Endothelial cell of umbilical vein (primary cell): Measurements from ENCODE around the gene FBXO27. TPM values are rescaled to one million over a fixed set of nuclear protein-coding genes. Genes with fewer than 3 reads are reported as not detected.

Experiments
- BruUV-seq: library from RNA; stranded (reverse); fragments of 400-500 nt; replicated peaks from 2 replicates; lab custom pipeline; 2021; lab: Mats Ljungman, UMichigan
- CTCF ChIA-PET: fragments of 300-600, 350-600 bp; sonication (Branson Sonifier 250); formaldehyde crosslinking; loops from one replicate; lab custom pipeline; 2021; ENCODE audit warnings: antibody characterized with exemption, inconsistent platforms; lab: Charles Lee
- POLR2A ChIA-PET: fragments of 300-600, 350-600 bp; sonication (Branson Sonifier 250); formaldehyde crosslinking; loops from one replicate; lab custom pipeline; 2021; ENCODE audit warnings: antibody characterized with exemption, inconsistent platforms; lab: Charles Lee
- DNase-seq: peaks from one replicate; pipeline ENCODE4 v3.0.0-alpha.2; 2011; ENCODE audit warnings: low read depth, low spot score
- FAIRE-seq: peaks from 2 replicates; lab custom pipeline; 2011; peaks lifted over from hg19 to GRCh38; lab: Jason Lieb, UNC
- H2AFZ ChIP-seq: 2 replicates; pipeline ENCODE4 v1.6.0; 2012; ENCODE audit warnings: low read depth, low read length, control low read depth, inconsistent platforms
- H3K27ac ChIP-seq: 2 replicates; pipeline ENCODE4 v1.5.1; 2011; ENCODE audit warnings: low read depth, mild to moderate bottlenecking, control low read depth, low read length, moderate library complexity; ENCODE audit not compliant: insufficient read depth
- H3K27me3 ChIP-seq, 2 experiments: 2 replicates each; pipeline versions ENCODE4 v1.6.0 to v1.6.1; 2011; ENCODE audit warnings: low read length in 2 of 2, mixed read lengths in 1 of 2; ENCODE audit not compliant: control insufficient read depth in 2 of 2, insufficient read depth in 2 of 2
- H3K36me3 ChIP-seq, 2 experiments: 2 replicates in 1 of 2; 3 replicates in 1 of 2; pipeline ENCODE4 v1.5.1; 2011; ENCODE audit warnings: low read length in 2 of 2, mild to moderate bottlenecking in 1 of 2, moderate library complexity in 1 of 2; ENCODE audit not compliant: control insufficient read depth in 2 of 2, insufficient read depth in 2 of 2; ENCODE audit errors: extremely low read depth in 1 of 2
- H3K4me1 ChIP-seq: 3 replicates; pipeline ENCODE4 v1.5.1; 2011; ENCODE audit warnings: mild to moderate bottlenecking, low read length; ENCODE audit not compliant: control insufficient read depth, insufficient read depth; ENCODE audit errors: extremely low read depth
- H3K4me2 ChIP-seq: 2 replicates; pipeline ENCODE4 v1.6.1; 2011; ENCODE audit warnings: low read length, control low read depth, mixed read lengths; ENCODE audit not compliant: insufficient read depth
- H3K4me3 ChIP-seq, 3 experiments: fragments of 200-600 bp in 1 of 3; sonication (generic), shearing (Covaris generic) in 1 of 3; replicated peaks in 1 of 3; 2 replicates each; pipeline ENCODE4 v1.5.1; 2011 to 2016; ENCODE audit warnings: control low read depth in 3 of 3, low read length in 3 of 3, mild to moderate bottlenecking in 2 of 3, inconsistent platforms in 1 of 3, low read depth in 1 of 3, moderate library complexity in 1 of 3; ENCODE audit not compliant: insufficient read depth in 1 of 3
- H3K79me2 ChIP-seq: 2 replicates; pipeline ENCODE4 v1.6.0; 2012; ENCODE audit warnings: low read length, inconsistent platforms; ENCODE audit not compliant: control insufficient read depth, insufficient read depth
- H3K9ac ChIP-seq: replicated peaks from 2 replicates; pipeline ENCODE3; 2011; ENCODE audit warnings: low read length, control low read depth; ENCODE audit not compliant: insufficient read depth; ENCODE audit errors: extremely low read depth
- H3K9me1 ChIP-seq: replicated peaks from 3 replicates; pipeline ENCODE4 v1.6.0; 2011; ENCODE audit warnings: mild to moderate bottlenecking, low read length; ENCODE audit not compliant: control insufficient read depth, insufficient read depth; ENCODE audit errors: extremely low read depth
- H3K9me3 ChIP-seq: replicated peaks from 2 replicates; pipeline ENCODE4 v1.5.1; 2012; ENCODE audit warnings: low read length, inconsistent platforms; ENCODE audit not compliant: control insufficient read depth, insufficient read depth
- H4K20me1 ChIP-seq: replicated peaks from 2 replicates; pipeline ENCODE3; 2011; ENCODE audit warnings: mild to moderate bottlenecking, low read length; ENCODE audit not compliant: control insufficient read depth, insufficient read depth; ENCODE audit errors: extremely low read depth
- CTCF ChIP-seq, 2 donors: IDR thresholded peaks; 1 replicate in 1 of 2; 2 replicates in 1 of 2; pipeline ENCODE4 v1.5.1; 2011; ENCODE audit warnings: low read length in 2 of 2, mild to moderate bottlenecking in 2 of 2, moderate library complexity in 2 of 2, control low read depth in 1 of 2, inconsistent platforms in 1 of 2, low read depth in 1 of 2; ENCODE audit not compliant: insufficient read depth in 1 of 2; ENCODE audit errors: extremely low read depth in 1 of 2
- EZH2 ChIP-seq: IDR thresholded peaks from 2 replicates; pipeline ENCODE4 v1.6.1; 2012; ENCODE audit warnings: borderline replicate concordance, low read depth, mild to moderate bottlenecking, moderate library complexity, low read length, inconsistent platforms; ENCODE audit not compliant: severe bottlenecking
- FOS ChIP-seq: IDR thresholded peaks from 2 replicates; pipeline ENCODE4 v1.6.1; 2011; ENCODE audit warnings: mild to moderate bottlenecking, low read length, moderate library complexity, borderline replicate concordance; ENCODE audit not compliant: insufficient read depth
- GATA2 ChIP-seq: IDR thresholded peaks from 2 replicates; pipeline ENCODE4 v1.7.0; 2011; ENCODE audit warnings: low read depth, mild to moderate bottlenecking, moderate library complexity, mixed read lengths, low read length; ENCODE audit not compliant: insufficient read length, insufficient read depth
- JUN ChIP-seq: IDR thresholded peaks from 2 replicates; pipeline ENCODE4 v1.6.1; 2011; ENCODE audit warnings: borderline replicate concordance, low read depth; ENCODE audit not compliant: insufficient read length, insufficient read depth
- MAX ChIP-seq: IDR thresholded peaks from 2 replicates; pipeline ENCODE4 v1.6.1; 2011; ENCODE audit not compliant: insufficient read depth, insufficient read length
- MYC ChIP-seq: IDR thresholded peaks from one replicate; pipeline ENCODE4 v1.6.1; 2011; ENCODE audit warnings: mild to moderate bottlenecking, low read depth, low read length
- POLR2A ChIP-seq: IDR thresholded peaks from 2 replicates; pipeline ENCODE4 v1.6.1; 2012; ENCODE audit warnings: low read depth, mild to moderate bottlenecking, control low read depth, low read length
- POLR2AphosphoS5 ChIP-seq: IDR thresholded peaks from 2 replicates; pipeline ENCODE4 v1.6.1; 2012; ENCODE audit warnings: low read depth, mild to moderate bottlenecking, control low read depth, low read length, moderate library complexity; ENCODE audit not compliant: insufficient read depth
- dilution Hi-C: fragments of 300-500 bp; cut with MboI; formaldehyde crosslinking; loops from one replicate; pipeline ENCODE4 v1.15.0; 2019; ENCODE audit warnings: low sequenced_read_pairs; ENCODE audit not compliant: extremely low pct_ligation_motif_present
- intact Hi-C: fragments of 100-400 bp; cut with micrococcal nuclease; formaldehyde crosslinking; loops from one replicate; pipeline ENCODE4 v1.10.0; 2022
- polyA plus RNA-seq, 4 experiments: library from polyadenylated mRNA; depleted of rRNA in 3 of 4; stranded (reverse) in 3 of 4; unstranded in 1 of 4; fragments of >200 nt; gene quantifications; 2 replicates each; pipeline versions ENCODE4 v1.2.1 to v1.2.3, GENCODE V29; 2011 to 2012; ENCODE audit warnings: missing spikeins in 1 of 4
- total RNA-seq: library from RNA; stranded (reverse); gene quantifications from 2 replicates; pipeline ENCODE4 v1.2.3, GENCODE V29; 2021

FBXO27 gene
- total and polyA plus RNA-seq, 2 donors (not counting 3 experiments of a cell fraction or from before 2014, with no cell fraction given): 3.5 to 4.2 TPM

GRCh38 chr19:38975861-38976271 is 56.5 kb downstream of the FBXO27 start:
- no peak for TF ChIP-seq MAX
- peak; percentile 3 for TF ChIP-seq POLR2A
- ChIA-PET POLR2A (interaction anchor here (0.5 kb wide), 1 partner anchor 13 kb away, joined by 4 read pairs; no protein-coding TSS in a partner anchor), CTCF (interaction anchor here (0.7 to 4.5 kb wide), 13 partner anchors 9 to 339 kb away, joined by 3 to 39 read pairs (median 5); partner anchors contain the start of gene FBXO27)
- H2AFZ ChIP-seq: peak overlapping the region; percentile 56
- intact Hi-C loops: loop anchor here (1.0 to 2.0 kb wide), 2 partner anchors 17 to 357 kb away; partner anchors contain the start of gene EIF3K
- H3K27ac ChIP-seq: peak overlapping the region; percentile 36
- DNase-seq (peak; percentile 40), FAIRE-seq (peak; percentile 81)
- H3K4me3 ChIP-seq: peak overlapping the region; percentile 37 to 55 (median 48)
- no peaks in the 10 kb centered on the region for H3K9me1 ChIP-seq
- peaks cover 9% of the 10 kb centered on the region for H3K79me2 ChIP-seq
- peak overlapping the region; percentile 74 for H3K4me2 ChIP-seq
- no peaks in the 10 kb centered on the region for H3K36me3 ChIP-seq
- peak overlapping the region; percentile 49 for H3K9ac ChIP-seq
- H4K20me1 ChIP-seq: no peaks in the 10 kb centered on the region
- no peaks in the 10 kb centered on the region for H3K9me3 ChIP-seq
- dilution Hi-C loops: no loop called here
- no TSS peak for BruUV-seq
- H3K4me1 ChIP-seq: peaks cover 14% of the 10 kb centered on the region
- no peaks in the 10 kb centered on the region for H3K27me3 ChIP-seq

GRCh38 chr19:38975214-38975860 is 57.0 kb downstream of the FBXO27 start, which contains the start of gene FBXO17:
TSS of gene FBXO17 (minus strand) at chr19:38975742. CDS start at chr19:38950319, 25,423 bp downstream.
- Histone ChIP-seq H4K20me1 (no peaks in the 10 kb centered on the region), H3K9me3 (no peaks in the 10 kb centered on the region), H3K9ac (peak within 1 kb of the TSS; percentile 49), H3K9me1 (no peaks in the 10 kb centered on the region), H3K27ac (peak within 1 kb of the TSS; percentile 47), H3K4me2 (peak within 1 kb of the TSS; percentile 83), H2AFZ (peak within 1 kb of the TSS; percentile 87), H3K27me3 (no peaks in the 10 kb centered on the region), H3K4me1 (peaks cover 14% of the 10 kb centered on the region), H3K79me2 (peaks cover 9% of the 10 kb centered on the region), H3K4me3 (peak within 1 kb of the TSS; percentile 48 to 65 (median 48)), H3K36me3 (no peaks in the 10 kb centered on the region)
- FAIRE-seq (peak; percentile 83), DNase-seq (peak; percentile 53)
- no peak for TF ChIP-seq JUN
- TF ChIP-seq EZH2: no peak
- TF ChIP-seq POLR2AphosphoS5: peak; percentile 41
- TF ChIP-seq FOS: no peak
- no peak for TF ChIP-seq CTCF (IDR thresholded peaks at IDR 0.05; ENCODE audit: extremely low read depth in 1 of 2, insufficient read depth in 1 of 2, low read depth in 1 of 2, low read length in 2 of 2)
- TF ChIP-seq POLR2A: peak; percentile 75
- TF ChIP-seq MYC: peak; percentile 79
- no peak for TF ChIP-seq GATA2
- TF ChIP-seq MAX: peak; percentile 80
- dilution Hi-C loops: no loop called here
- ChIA-PET POLR2A (no interaction called here), CTCF (interaction anchor here (0.7 to 4.5 kb wide), 14 partner anchors 9 to 339 kb away, joined by 3 to 39 read pairs (median 4); partner anchors contain the start of genes FBXO27, MRPS12 and SARS2)
- BruUV-seq: TSS peak; percentile 63
- intact Hi-C loops: loop anchor here (2.0 kb wide), 1 partner anchor 357 kb away; the partner anchor contains the start of gene EIF3K
